DMS53 treated with DMSO at 0.1 percent for 48 hours (cell line): ENCODE data around the gene ELF3.
"Not testable (repeated sequence)": the region's sequence is repeated elsewhere in the genome, so short reads cannot be mapped to it uniquely, and the experiment has no call there.

ENCODE experiments used
- DNase-seq: peaks from one replicate; lab custom pipeline; 2025; ENCODE audit not compliant: unreplicated experiment; lab: John Stamatoyannopoulos, UW

ELF3 gene

GRCh38 chr1:202010180-202011015 is at the start of gene ELF3:
Gene ELF3, plus strand, starts transcription at chr1:202010587. Its CDS starts 550 bp downstream, at chr1:202011137.
- DNase-seq, result peak; percentile 100

- DNase-seq, result not testable (repeated sequence)
Measured at GRCh38 chr1:201962382-201962781, 48.0 kb upstream of the ELF3 start.

GRCh38 chr1:201964261-201964660 is 46.1 kb upstream of the ELF3 start:
- no peak for DNase-seq

- DNase-seq, result no peak
Measured at GRCh38 chr1:201966171-201966570, 44.2 kb upstream of the ELF3 start.

GRCh38 chr1:201968202-201968925 is 42.0 kb upstream of the ELF3 start:
- DNase-seq, result no peak

GRCh38 chr1:201970334-201971159 is 39.8 kb upstream of the ELF3 start:
- DNase-seq, result no peak

- no peak for DNase-seq
Measured at GRCh38 chr1:201982082-201982622, 28.2 kb upstream of the ELF3 start.

- DNase-seq, result peak; percentile 49
Measured at GRCh38 chr1:201982623-201983379, 27.6 kb upstream of the ELF3 start, which contains the start of gene RNPEP. Gene RNPEP, plus strand, starts transcription at chr1:201982648. Its CDS starts 19 bp downstream, at chr1:201982667.

- DNase-seq, result peak; percentile 50
Measured at GRCh38 chr1:201983380-201983805, 27.0 kb upstream of the ELF3 start.

GRCh38 chr1:201984446-201984845 is 25.9 kb upstream of the ELF3 start:
- no peak for DNase-seq

- no peak for DNase-seq
Measured at GRCh38 chr1:201985355-201985754, 25.0 kb upstream of the ELF3 start.

- no peak for DNase-seq
Measured at GRCh38 chr1:201988601-201989000, 21.8 kb upstream of the ELF3 start.

- no peak for DNase-seq
Measured at GRCh38 chr1:201989354-201990128, 20.8 kb upstream of the ELF3 start.

GRCh38 chr1:201990427-201990826 is 20.0 kb upstream of the ELF3 start:
- DNase-seq, result no peak

GRCh38 chr1:201999625-202000238 is 10.7 kb upstream of the ELF3 start:
- DNase-seq, result peak; percentile 97

- no peak for DNase-seq
Measured at GRCh38 chr1:202002507-202002906, 7.9 kb upstream of the ELF3 start.

- DNase-seq, result no peak
Measured at GRCh38 chr1:202004711-202005110, 5.7 kb upstream of the ELF3 start.

GRCh38 chr1:202005958-202006357 is 4.4 kb upstream of the ELF3 start:
- DNase-seq, result no peak

- no peak for DNase-seq
Measured at GRCh38 chr1:202007304-202007703, 3.1 kb upstream of the ELF3 start.
